K562 (cell line): ENCODE results near the gene CGNL1. TPM values are rescaled to one million over a fixed set of nuclear protein-coding genes. Genes with fewer than 3 reads are reported as not detected.

ENCODE experiments used
- ATAC-seq: fragments of 200-7000 bp; cut with Tn5 transposase; 3 replicates; pipeline ENCODE4 v1.9.1; 2020; ENCODE audit warnings: moderate library complexity
- BruUV-seq: library from RNA; stranded (reverse); fragments of 400-500 nt; replicated peaks from 2 replicates; lab custom pipeline; 2021; lab: Mats Ljungman, UMichigan
- CTCF ChIA-PET: fragments of 300-600 bp; formaldehyde crosslinking; extraction: SDS; loops from one replicate; lab custom pipeline; 2021; ENCODE audit warnings: low intra/inter-chr PET ratio; lab: Yijun Ruan, JAX
- POLR2A ChIA-PET: fragments of 300-600, 350-650 bp; sonication (Branson Sonifier 250); formaldehyde crosslinking; extraction: SDS; loops from one replicate; lab custom pipeline; 2021; ENCODE audit warnings: antibody characterized with exemption, inconsistent platforms; lab: Yijun Ruan, JAX
- DNase-seq, 4 experiments: peaks; one replicate each; pipeline versions ENCODE4 v3.0.0 to v3.0.0-alpha.2; 2011 to 2018; ENCODE audit warnings: low spot score in 3 of 4, mixed read lengths in 3 of 4; ENCODE audit errors: extremely low read depth in 1 of 4
- FAIRE-seq: peaks from 2 replicates; lab custom pipeline; 2011; peaks lifted over from hg19 to GRCh38; lab: Jason Lieb, UNC
- H2AFZ ChIP-seq: 2 replicates; pipeline ENCODE4 v1.6.0; 2011; ENCODE audit warnings: low read depth, low read length, control low read depth, inconsistent platforms
- H3K27ac ChIP-seq: fragments of 200-600 bp; 3 replicates; pipeline ENCODE4 v1.8.0; 2011; ENCODE audit warnings: low read depth, mild to moderate bottlenecking, control low read depth, inconsistent platforms, low read length, moderate library complexity, mixed read lengths; ENCODE audit errors: extremely low read depth
- H3K27me3 ChIP-seq, 2 experiments: fragments of 300-600 bp in 1 of 2; 2 replicates in 1 of 2; 3 replicates in 1 of 2; pipeline versions ENCODE4 v1.6.0 to v1.8.0; 2011; ENCODE audit warnings: inconsistent platforms in 2 of 2, low read length in 2 of 2, mild to moderate bottlenecking in 1 of 2, mixed read lengths in 1 of 2, moderate library complexity in 1 of 2; ENCODE audit not compliant: control insufficient read depth in 2 of 2, insufficient read depth in 2 of 2
- H3K36me3 ChIP-seq: fragments of 300-600 bp; 3 replicates; pipeline ENCODE4 v1.8.0; 2011; ENCODE audit warnings: mild to moderate bottlenecking, low read length, inconsistent platforms; ENCODE audit not compliant: control insufficient read depth, insufficient read depth
- H3K4me1 ChIP-seq, 2 experiments: fragments of 200-600 bp in 1 of 2; replicated peaks in 1 of 2; 2 replicates in 1 of 2; 3 replicates in 1 of 2; pipeline versions ENCODE4 v1.5.1 to v1.8.0; 2011; ENCODE audit warnings: inconsistent platforms in 2 of 2, low read length in 2 of 2, mild to moderate bottlenecking in 1 of 2, mixed read lengths in 1 of 2, moderate library complexity in 1 of 2; ENCODE audit not compliant: control insufficient read depth in 2 of 2, insufficient read depth in 2 of 2
- H3K4me2 ChIP-seq: 2 replicates; pipeline ENCODE4 v1.6.1; 2011; ENCODE audit warnings: low read length, control low read depth, inconsistent platforms, mixed read lengths; ENCODE audit not compliant: insufficient read depth
- H3K4me3 ChIP-seq: fragments of 200-600 bp; sonication (generic), shearing (Covaris generic); 2 replicates; pipeline ENCODE4 v1.5.1; 2016; ENCODE audit warnings: control low read depth, inconsistent platforms
- H3K79me2 ChIP-seq: fragments of 200-600 bp; 3 replicates; pipeline ENCODE4 v1.8.0; 2011; ENCODE audit warnings: low read length, inconsistent platforms; ENCODE audit not compliant: control insufficient read depth, insufficient read depth
- H3K9ac ChIP-seq, 2 experiments: 2 replicates each; pipeline versions ENCODE4 v1.6.0 to v1.6.1; 2011; ENCODE audit warnings: low read depth in 2 of 2, low read length in 2 of 2, control low read depth in 1 of 2, inconsistent platforms in 1 of 2, mild to moderate bottlenecking in 1 of 2, mixed read lengths in 1 of 2; ENCODE audit not compliant: insufficient read depth in 1 of 2
- H3K9me1 ChIP-seq: one replicate; pipeline ENCODE4 v1.6.0; 2011; ENCODE audit warnings: inconsistent platforms, mild to moderate bottlenecking, low read length, moderate library complexity; ENCODE audit not compliant: control insufficient read depth, insufficient read depth
- H3K9me3 ChIP-seq: replicated peaks from 2 replicates; pipeline ENCODE4 v1.5.1; 2011; ENCODE audit warnings: low read depth, low read length, inconsistent platforms; ENCODE audit not compliant: control insufficient read depth, insufficient read depth
- H4K20me1 ChIP-seq: replicated peaks from 2 replicates; pipeline ENCODE4 v1.6.1; 2011; ENCODE audit warnings: low read length, inconsistent platforms, mixed read lengths; ENCODE audit not compliant: control insufficient read depth, insufficient read depth
- ARID2 ChIP-seq: fragments of 450-650 bp; IDR thresholded peaks from 2 replicates; pipeline ENCODE4 v1.6.1; 2017; ENCODE audit warnings: antibody characterized with exemption, mild to moderate bottlenecking
- FOXK2 ChIP-seq, 2 experiments: fragments of 450-650 bp; IDR thresholded peaks in 1 of 2; conservative IDR thresholded peaks in 1 of 2; 2 replicates each; pipeline ENCODE4 v1.6.1; 2016; ENCODE audit warnings: low read depth in 2 of 2, mild to moderate bottlenecking in 1 of 2
- PHTF2 ChIP-seq: fragments of 250-450 bp; sonication (Bioruptor Pico); IDR thresholded peaks from 2 replicates; pipeline ENCODE4 v1.5.0; 2021; ENCODE audit warnings: mild to moderate bottlenecking
- TBP ChIP-seq: optimal IDR thresholded peaks from 2 replicates; pipeline ENCODE3; 2011; ENCODE audit warnings: low read depth, low read length, improper control_type of control experiment
- ZBTB7A ChIP-seq: IDR thresholded peaks from 2 replicates; pipeline ENCODE4 v1.6.1; 2011; ENCODE audit warnings: low read depth, mild to moderate bottlenecking, low read length, moderate library complexity, borderline replicate concordance; ENCODE audit not compliant: control insufficient read depth
- ZNF696 ChIP-seq: fragments of 250-450 bp; sonication (Bioruptor Pico); conservative IDR thresholded peaks from 2 replicates; pipeline ENCODE4 v1.4.0; 2020; ENCODE audit warnings: mild to moderate bottlenecking, moderate library complexity
- WGBS: fragments of 100-300 bp; shearing (Covaris generic); methylation state at CpG from one replicate; pipeline ENCODE4 v1.1.6; 2016; ENCODE audit warnings: low coverage, mixed read lengths; ENCODE audit not compliant: insufficient coverage; ENCODE audit errors: missing lambda C conversion rate; 5-methylcytosine and 5-hydroxymethylcytosine counted together
- in situ Hi-C: fragments of 300-500 bp; cut with MboI; formaldehyde crosslinking; loops from 4 replicates; pipeline ENCODE4 v1.15.0; 2018; ENCODE audit warnings: inconsistent platforms, mixed read lengths
- intact Hi-C: fragments of 100-400 bp; cut with micrococcal nuclease; formaldehyde crosslinking; loops from 2 replicates; pipeline ENCODE4 v1.14.2; 2022
- polyA plus RNA-seq, 8 experiments: library from polyadenylated mRNA; depleted of rRNA in 4 of 8; stranded (reverse) in 5 of 8; unstranded in 3 of 8; fragments of >200 nt; fragmentation: Nextera tagmentation in 2 of 8; fragmentation: Illumina TruSeq in 1 of 8; extraction: Ambion mirVana in 2 of 8; extraction: Trizol in 1 of 8; gene quantifications; 2 replicates each; pipeline versions ENCODE4 v1.2.1 to v1.2.3, GENCODE V29; 2011 to 2014; ENCODE audit warnings: inconsistent platforms in 1 of 8, missing spikeins in 1 of 8
- total RNA-seq, 7 experiments: library from RNA; depleted of rRNA in 6 of 7; stranded (reverse); fragments of >200 nt in 6 of 7; fragmentation: Illumina TruSeq in 2 of 7; extraction: Trizol in 2 of 7; gene quantifications; 2 replicates each; pipeline versions ENCODE4 v1.2.1 to v1.2.3, GENCODE V29; 2011 to 2021; ENCODE audit warnings: low replicate concordance in 1 of 7
- TF ChIP-seq, protein P1 (sequence below): fragments of 250-450 bp; sonication (Bioruptor Pico); IDR thresholded peaks from 2 replicates; pipeline ENCODE4 v1.8.0; 2022; ENCODE audit warnings: moderate library complexity, mild to moderate bottlenecking, inconsistent platforms
- TF ChIP-seq, protein P2 (sequence below): fragments of 250-450 bp; sonication (Bioruptor Pico); IDR thresholded peaks from 2 replicates; pipeline ENCODE4 v1.8.0; 2021; ENCODE audit warnings: borderline replicate concordance, mild to moderate bottlenecking, moderate library complexity; ENCODE audit not compliant: poor library complexity, severe bottlenecking

Gene CGNL1
- total and polyA plus RNA-seq, 9 of the 15 experiments (the other 6 are each of a cell fraction or from before 2014, with no cell fraction given) = 0.01 to 0.07 TPM; not detected in 7

DNA sequence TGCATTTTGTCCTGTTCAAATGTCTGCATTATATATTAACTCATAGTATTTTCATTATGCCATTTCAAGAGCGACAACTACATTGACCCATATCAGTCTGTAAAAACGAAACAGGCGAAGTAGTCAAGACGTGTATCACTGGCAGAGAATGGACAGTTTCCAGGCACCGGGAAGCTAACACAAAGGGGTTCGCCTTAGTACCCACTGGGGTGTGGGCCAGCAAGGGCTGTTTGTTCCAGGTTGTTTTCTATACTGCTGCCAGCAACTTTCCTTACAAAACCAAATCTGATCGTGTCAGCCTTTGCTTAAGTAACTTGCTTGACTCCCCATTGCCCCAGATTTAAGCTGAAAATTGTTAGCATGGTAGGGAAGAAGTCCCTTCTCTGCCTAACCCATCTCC lies 87.1 kb downstream of the CGNL1 start:
- intact Hi-C loops = no loop called here
- Histone ChIP-seq H4K20me1 (no peaks in the 10 kb centered on the region), H3K4me1 (no peaks in the 10 kb centered on the region), H3K36me3 (no peaks in the 10 kb centered on the region), H3K27me3 (peaks cover 18 to 38% of the 10 kb centered on the region in 2 experiments; a peak in 4 of 5 replicates), H3K27ac (no peak overlapping the region), H3K9me3 (no peaks in the 10 kb centered on the region)
- DNase-seq (no peak), FAIRE-seq (no peak)
- CTCF ChIA-PET = no interaction called here
- POLR2A ChIA-PET = interaction anchor here (0.6 kb wide), 1 partner anchor 274 kb away, joined by 4 read pairs; no protein-coding TSS in a partner anchor
- 1% methylated on average over 7 of the region's 7 CpGs for WGBS
- TF ChIP-seq ZBTB7A (no peak), ARID2 (no peak), ZNF696 (no peak), PHTF2 (CRISPR knock-in tag) (no peak), FOXK2 (conservative IDR thresholded peaks at IDR 0.05 in 1 of 2, IDR thresholded peaks at IDR 0.05 in 1 of 2; ENCODE audit: low read depth in 2 of 2) (no peak), TBP (no peak)
- TF ChIP-seq, protein P1, sequence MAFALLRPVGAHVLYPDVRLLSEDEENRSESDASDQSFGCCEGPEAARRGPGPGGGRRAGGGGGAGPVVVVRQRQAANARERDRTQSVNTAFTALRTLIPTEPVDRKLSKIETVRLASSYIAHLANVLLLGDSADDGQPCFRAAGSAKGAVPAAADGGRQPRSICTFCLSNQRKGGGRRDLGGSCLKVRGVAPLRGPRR = no peak
- TF ChIP-seq, protein P2, sequence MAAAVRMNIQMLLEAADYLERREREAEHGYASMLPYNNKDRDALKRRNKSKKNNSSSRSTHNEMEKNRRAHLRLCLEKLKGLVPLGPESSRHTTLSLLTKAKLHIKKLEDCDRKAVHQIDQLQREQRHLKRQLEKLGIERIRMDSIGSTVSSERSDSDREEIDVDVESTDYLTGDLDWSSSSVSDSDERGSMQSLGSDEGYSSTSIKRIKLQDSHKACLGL (CRISPR knock-in tag) = no peak
- TF ChIP-seq, all 486 proteins: peak for 0
- in situ Hi-C loops = no loop called here
- ATAC-seq = no peak
- Histone ChIP-seq H3K79me2 (no peaks in the 10 kb centered on the region), H3K9me1 (no peaks in the 10 kb centered on the region), H3K4me3 (no peak overlapping the region), H3K4me2 (no peak overlapping the region), H3K9ac (no peak overlapping the region), H2AFZ (no peak overlapping the region)
- no TSS peak for BruUV-seq
